EH (cell line): ENCODE data around the gene FAIM2.
"Not testable (repeated sequence)": the region's sequence is repeated elsewhere in the genome, so short reads cannot be mapped to it uniquely, and the experiment has no call there.

ENCODE experiments used
- DNase-seq: peaks from one replicate; pipeline ENCODE4 v3.0.0-alpha.2; 2015; ENCODE audit warnings: low read depth

The FAIM2 gene

GRCh38 chr12:49863946-49864797 is 39.5 kb downstream of the FAIM2 start:
- DNase-seq, result no peak

GRCh38 chr12:49860921-49861320 is 42.8 kb downstream of the FAIM2 start:
- not testable (repeated sequence) for DNase-seq

- not testable (repeated sequence) for DNase-seq
Measured at GRCh38 chr12:49855890-49856289, 47.8 kb downstream of the FAIM2 start.

GRCh38 chr12:49854976-49855375 is 48.7 kb downstream of the FAIM2 start:
- no peak for DNase-seq

- no peak for DNase-seq
Measured at GRCh38 chr12:49853671-49854070, 50.0 kb downstream of the FAIM2 start.

- no peak for DNase-seq
Measured at GRCh38 chr12:49847161-49847560, 56.5 kb downstream of the FAIM2 start.

- DNase-seq, result no peak
Measured at GRCh38 chr12:49846032-49846431, 57.7 kb downstream of the FAIM2 start.

- no peak for DNase-seq
Measured at GRCh38 chr12:49843876-49844437, 59.7 kb downstream of the FAIM2 start.

GRCh38 chr12:49843411-49843810 is 60.3 kb downstream of the FAIM2 start:
- DNase-seq, result no peak

GRCh38 chr12:49842519-49843352 is 61.0 kb downstream of the FAIM2 start, which contains the start of gene BCDIN3D:
Gene BCDIN3D, minus strand, starts transcription at chr12:49843106. Its CDS starts 19 bp downstream, at chr12:49843087.
- peak; percentile 94 for DNase-seq

- DNase-seq, result peak; percentile 66
Measured at GRCh38 chr12:49838973-49839633, 64.6 kb downstream of the FAIM2 start.

GRCh38 chr12:49832836-49833421 is 70.8 kb downstream of the FAIM2 start:
- DNase-seq, result peak; percentile 88

GRCh38 chr12:49831717-49832116 is 72.0 kb downstream of the FAIM2 start:
- DNase-seq, result no peak

- peak; percentile 98 for DNase-seq
Measured at GRCh38 chr12:49828133-49829091, 75.3 kb downstream of the FAIM2 start, which contains the start of gene NCKAP5L. Gene NCKAP5L, minus strand, starts transcription at chr12:49828413. Its CDS starts 24,369 bp downstream, at chr12:49804044.

GRCh38 chr12:49827401-49828099 is 76.2 kb downstream of the FAIM2 start:
- peak; percentile 90 for DNase-seq

GRCh38 chr12:49827051-49827400 is 76.7 kb downstream of the FAIM2 start:
- DNase-seq, result no peak

GRCh38 chr12:49825971-49826421 is 77.7 kb downstream of the FAIM2 start:
- DNase-seq, result peak; percentile 27

- DNase-seq, result peak; percentile 46
Measured at GRCh38 chr12:49825360-49825970, 78.2 kb downstream of the FAIM2 start.

GRCh38 chr12:49824895-49825294 is 78.8 kb downstream of the FAIM2 start:
- DNase-seq, result peak; percentile 51
